Measurements from ENCODE around the gene OR1D2. TPM values are rescaled to one million over a fixed set of nuclear protein-coding genes. Genes with fewer than 3 reads are reported as not detected.

Gene OR1D2
- total and polyA plus RNA-seq, 2 of the 13 experiments (the other 11 are each of a cell fraction or from before 2014, with no cell fraction given), result not detected

DNA sequence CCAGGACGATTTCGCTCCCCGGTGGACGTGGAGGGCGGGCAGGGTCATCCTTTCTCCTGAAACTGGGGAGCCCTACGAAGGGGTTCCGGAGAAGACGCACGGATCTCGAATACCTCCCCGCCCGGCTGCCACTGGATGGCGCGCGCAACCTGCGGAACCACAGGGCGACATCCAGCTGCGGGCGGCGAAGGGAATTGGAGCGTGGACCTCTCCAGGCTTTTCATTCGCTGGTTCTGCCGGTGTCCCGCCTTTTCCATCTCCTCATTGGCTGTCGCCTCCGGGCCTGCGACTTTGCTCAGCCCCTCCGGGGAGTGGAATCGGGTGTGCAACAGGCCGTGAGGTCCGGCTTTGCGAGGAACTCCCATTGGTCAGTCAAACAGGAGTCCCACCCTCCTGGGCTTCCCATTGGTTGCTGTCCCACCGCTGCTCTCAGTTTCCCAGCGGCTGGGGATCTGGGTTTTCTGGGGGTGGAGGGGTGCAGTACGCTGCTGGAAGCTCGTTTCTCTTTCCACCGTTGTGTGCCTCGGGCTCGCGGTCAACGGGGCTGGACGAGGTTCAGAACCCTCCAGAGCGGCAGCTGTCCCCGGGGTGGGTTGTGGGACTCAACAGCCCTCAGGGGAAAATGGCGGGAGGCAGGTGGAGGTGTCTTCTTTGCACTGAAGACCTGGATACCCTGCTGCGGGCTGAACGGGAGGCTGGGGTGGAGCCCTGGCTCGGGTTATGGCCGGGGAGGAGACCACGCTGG is 55.3 kb downstream of the OR1D2 start (continued):
- TF ChIP-seq KMT2A (CRISPR knock-in tag; IDR thresholded peaks at IDR 0.05), result 0 out of 2 replicates have a peak, but pooled peaks have one; percentile 22
- no peak for TF ChIP-seq FLYWCH1 (CRISPR knock-in tag; IDR thresholded peaks at IDR 0.05)
- TF ChIP-seq, protein P1, sequence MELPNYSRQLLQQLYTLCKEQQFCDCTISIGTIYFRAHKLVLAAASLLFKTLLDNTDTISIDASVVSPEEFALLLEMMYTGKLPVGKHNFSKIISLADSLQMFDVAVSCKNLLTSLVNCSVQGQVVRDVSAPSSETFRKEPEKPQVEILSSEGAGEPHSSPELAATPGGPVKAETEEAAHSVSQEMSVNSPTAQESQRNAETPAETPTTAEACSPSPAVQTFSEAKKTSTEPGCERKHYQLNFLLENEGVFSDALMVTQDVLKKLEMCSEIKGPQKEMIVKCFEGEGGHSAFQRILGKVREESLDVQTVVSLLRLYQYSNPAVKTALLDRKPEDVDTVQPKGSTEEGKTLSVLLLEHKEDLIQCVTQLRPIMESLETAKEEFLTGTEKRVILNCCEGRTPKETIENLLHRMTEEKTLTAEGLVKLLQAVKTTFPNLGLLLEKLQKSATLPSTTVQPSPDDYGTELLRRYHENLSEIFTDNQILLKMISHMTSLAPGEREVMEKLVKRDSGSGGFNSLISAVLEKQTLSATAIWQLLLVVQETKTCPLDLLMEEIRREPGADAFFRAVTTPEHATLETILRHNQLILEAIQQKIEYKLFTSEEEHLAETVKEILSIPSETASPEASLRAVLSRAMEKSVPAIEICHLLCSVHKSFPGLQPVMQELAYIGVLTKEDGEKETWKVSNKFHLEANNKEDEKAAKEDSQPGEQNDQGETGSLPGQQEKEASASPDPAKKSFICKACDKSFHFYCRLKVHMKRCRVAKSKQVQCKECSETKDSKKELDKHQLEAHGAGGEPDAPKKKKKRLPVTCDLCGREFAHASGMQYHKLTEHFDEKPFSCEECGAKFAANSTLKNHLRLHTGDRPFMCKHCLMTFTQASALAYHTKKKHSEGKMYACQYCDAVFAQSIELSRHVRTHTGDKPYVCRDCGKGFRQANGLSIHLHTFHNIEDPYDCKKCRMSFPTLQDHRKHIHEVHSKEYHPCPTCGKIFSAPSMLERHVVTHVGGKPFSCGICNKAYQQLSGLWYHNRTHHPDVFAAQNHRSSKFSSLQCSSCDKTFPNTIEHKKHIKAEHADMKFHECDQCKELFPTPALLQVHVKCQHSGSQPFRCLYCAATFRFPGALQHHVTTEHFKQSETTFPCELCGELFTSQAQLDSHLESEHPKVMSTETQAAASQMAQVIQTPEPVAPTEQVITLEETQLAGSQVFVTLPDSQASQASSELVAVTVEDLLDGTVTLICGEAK (IDR thresholded peaks at IDR 0.05), result no peak
- TF ChIP-seq, protein P1 (CRISPR knock-in tag; IDR thresholded peaks at IDR 0.05), result 0 out of 2 replicates have a peak, but pooled peaks have one; percentile 7
- no peak for TF ChIP-seq PRPF4 (IDR thresholded peaks at IDR 0.05; ENCODE audit: low read depth, low read length, poor library complexity, severe bottlenecking)
- no peak for TF ChIP-seq RFX1 (IDR thresholded peaks at IDR 0.05)
- TF ChIP-seq, protein P2, sequence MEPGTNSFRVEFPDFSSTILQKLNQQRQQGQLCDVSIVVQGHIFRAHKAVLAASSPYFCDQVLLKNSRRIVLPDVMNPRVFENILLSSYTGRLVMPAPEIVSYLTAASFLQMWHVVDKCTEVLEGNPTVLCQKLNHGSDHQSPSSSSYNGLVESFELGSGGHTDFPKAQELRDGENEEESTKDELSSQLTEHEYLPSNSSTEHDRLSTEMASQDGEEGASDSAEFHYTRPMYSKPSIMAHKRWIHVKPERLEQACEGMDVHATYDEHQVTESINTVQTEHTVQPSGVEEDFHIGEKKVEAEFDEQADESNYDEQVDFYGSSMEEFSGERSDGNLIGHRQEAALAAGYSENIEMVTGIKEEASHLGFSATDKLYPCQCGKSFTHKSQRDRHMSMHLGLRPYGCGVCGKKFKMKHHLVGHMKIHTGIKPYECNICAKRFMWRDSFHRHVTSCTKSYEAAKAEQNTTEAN (CRISPR knock-in tag; conservative IDR thresholded peaks at IDR 0.05), result peak; percentile 58; the same call in 1 of the 2 replicates
- TF ChIP-seq, protein P3, sequence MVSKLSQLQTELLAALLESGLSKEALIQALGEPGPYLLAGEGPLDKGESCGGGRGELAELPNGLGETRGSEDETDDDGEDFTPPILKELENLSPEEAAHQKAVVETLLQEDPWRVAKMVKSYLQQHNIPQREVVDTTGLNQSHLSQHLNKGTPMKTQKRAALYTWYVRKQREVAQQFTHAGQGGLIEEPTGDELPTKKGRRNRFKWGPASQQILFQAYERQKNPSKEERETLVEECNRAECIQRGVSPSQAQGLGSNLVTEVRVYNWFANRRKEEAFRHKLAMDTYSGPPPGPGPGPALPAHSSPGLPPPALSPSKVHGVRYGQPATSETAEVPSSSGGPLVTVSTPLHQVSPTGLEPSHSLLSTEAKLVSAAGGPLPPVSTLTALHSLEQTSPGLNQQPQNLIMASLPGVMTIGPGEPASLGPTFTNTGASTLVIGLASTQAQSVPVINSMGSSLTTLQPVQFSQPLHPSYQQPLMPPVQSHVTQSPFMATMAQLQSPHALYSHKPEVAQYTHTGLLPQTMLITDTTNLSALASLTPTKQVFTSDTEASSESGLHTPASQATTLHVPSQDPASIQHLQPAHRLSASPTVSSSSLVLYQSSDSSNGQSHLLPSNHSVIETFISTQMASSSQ (IDR thresholded peaks at IDR 0.05; ENCODE audit: low read depth), result peak; percentile 31; the same call in 1 of the 2 replicates
- TF ChIP-seq, protein P3 (CRISPR knock-in tag; IDR thresholded peaks at IDR 0.05; ENCODE audit: borderline replicate concordance), result peak; percentile 50; the same call in 1 of the 2 replicates
- no peak for TF ChIP-seq SETDB1 (CRISPR knock-in tag; IDR thresholded peaks at IDR 0.05; ENCODE audit: borderline replicate concordance)
- TF ChIP-seq ZNF101 (CRISPR knock-in tag; IDR thresholded peaks at IDR 0.05; ENCODE audit: borderline replicate concordance, low read depth), result no peak
- no peak for TF ChIP-seq NFE2L2 (IDR thresholded peaks at IDR 0.05; ENCODE audit: low read length)
- peak; percentile 13; the same call in 1 of the 2 replicates for TF ChIP-seq IRF2 (CRISPR knock-in tag; IDR thresholded peaks at IDR 0.05)
